DOHH2 (cell line): Measurements from ENCODE around the gene TMEM53.

Experiments used
- H3F3A ChIP-seq: fragments of 200-600 bp; sonication (generic), shearing (Covaris generic); 2 replicates; pipeline ENCODE4 v1.6.0; 2016; ENCODE audit warnings: antibody characterized with exemption, mild to moderate bottlenecking; ENCODE audit not compliant: control insufficient read depth, insufficient read depth
- H3K27ac ChIP-seq: fragments of 200-600 bp; sonication (generic); 2 replicates; pipeline ENCODE4 v1.5.1; 2014; ENCODE audit warnings: low read depth, mild to moderate bottlenecking, low read length, moderate library complexity
- H3K27me3 ChIP-seq: fragments of 200-600 bp; sonication (generic); 2 replicates; pipeline ENCODE4 v1.6.1; 2014; ENCODE audit warnings: mild to moderate bottlenecking, low read length, mixed read lengths; ENCODE audit not compliant: control insufficient read depth
- H3K36me3 ChIP-seq: fragments of 200-600 bp; sonication (generic); 2 replicates; pipeline ENCODE4 v1.6.1; 2014; ENCODE audit warnings: mild to moderate bottlenecking, low read length, moderate library complexity, mixed read lengths; ENCODE audit not compliant: control insufficient read depth
- H3K4me1 ChIP-seq: fragments of 200-600 bp; sonication (generic); 2 replicates; pipeline ENCODE4 v1.6.1; 2014; ENCODE audit warnings: mild to moderate bottlenecking, low read length, mixed read lengths; ENCODE audit not compliant: control insufficient read depth
- H3K4me2 ChIP-seq: fragments of 200-600 bp; sonication (generic); 2 replicates; pipeline ENCODE4 v1.6.0; 2014; ENCODE audit warnings: mild to moderate bottlenecking, low read length, moderate library complexity
- H3K4me3 ChIP-seq: fragments of 200-600 bp; sonication (generic); 2 replicates; pipeline ENCODE4 v1.5.1; 2014; ENCODE audit warnings: mild to moderate bottlenecking, low read length, mixed read lengths
- H3K79me2 ChIP-seq: fragments of 200-600 bp; sonication (generic); 2 replicates; pipeline ENCODE4 v1.6.1; 2014; ENCODE audit warnings: mild to moderate bottlenecking, low read length, mixed read lengths; ENCODE audit not compliant: control insufficient read depth
- H3K9me2 ChIP-seq: fragments of 200-600 bp; sonication (generic); replicated peaks from 2 replicates; pipeline ENCODE4 v1.6.1; 2014; ENCODE audit warnings: mild to moderate bottlenecking, low read length, mixed read lengths; ENCODE audit not compliant: control insufficient read depth
- H3K9me3 ChIP-seq: fragments of 200-600 bp; sonication (generic); 2 replicates; pipeline ENCODE4 v1.6.1; 2014; ENCODE audit warnings: antibody characterized with exemption, low read length, mixed read lengths; ENCODE audit not compliant: control insufficient read depth, insufficient read depth
- H4K20me1 ChIP-seq: fragments of 200-600 bp; sonication (generic); 2 replicates; pipeline ENCODE4 v1.6.0; 2014; ENCODE audit warnings: low read depth, mild to moderate bottlenecking, antibody characterized with exemption, low read length, moderate library complexity; ENCODE audit not compliant: control insufficient read depth, insufficient read depth
- EZH2phosphoT487 ChIP-seq: fragments of 200-600 bp; sonication (generic); IDR thresholded peaks from 2 replicates; pipeline ENCODE4 v1.6.1; 2017; ENCODE audit warnings: borderline replicate concordance, mild to moderate bottlenecking, antibody characterized with exemption, low read length, moderate library complexity, mixed read lengths
- TF ChIP-seq, protein P1 (sequence below): fragments of 200-600 bp; sonication (generic); IDR thresholded peaks from one replicate; pipeline ENCODE4 v1.5.1; 2014; ENCODE audit warnings: antibody characterized with exemption, mild to moderate bottlenecking, low read depth, low read length; ENCODE audit not compliant: poor library complexity, severe bottlenecking

TMEM53 gene

DNA sequence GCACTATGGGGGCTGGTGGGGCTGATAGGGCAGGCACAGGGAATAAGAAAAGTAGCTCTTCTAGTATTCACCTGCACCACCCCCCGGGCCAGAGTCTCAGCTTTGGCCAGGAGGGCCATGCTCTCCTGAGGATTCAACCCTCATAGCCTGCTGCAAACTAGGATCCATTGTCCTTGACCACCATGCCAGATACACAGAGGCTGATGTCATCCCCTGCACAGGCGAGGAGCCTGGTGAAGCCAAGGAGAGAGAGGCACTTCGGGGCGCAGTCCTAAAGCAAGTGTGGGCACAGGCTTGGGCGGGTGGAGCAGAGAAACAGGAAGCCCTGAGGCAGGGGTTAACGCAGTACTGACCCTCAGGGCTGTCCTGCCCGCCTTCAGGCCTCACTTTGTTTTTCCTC lies 29.5 kb downstream of the TMEM53 start:
- H3F3A ChIP-seq, result no peaks in the 10 kb centered on the region
- no peak overlapping the region for H3K4me3 ChIP-seq
- H3K9me2 ChIP-seq, result no peaks in the 10 kb centered on the region
- no peaks in the 10 kb centered on the region for H3K9me3 ChIP-seq
- H3K4me2 ChIP-seq, result no peak overlapping the region
- 0 out of 2 replicates have a peak, but pooled peaks cover 5% of the 10 kb centered on the region for H3K79me2 ChIP-seq
- H3K27me3 ChIP-seq, result no peaks in the 10 kb centered on the region
- TF ChIP-seq, protein P1, sequence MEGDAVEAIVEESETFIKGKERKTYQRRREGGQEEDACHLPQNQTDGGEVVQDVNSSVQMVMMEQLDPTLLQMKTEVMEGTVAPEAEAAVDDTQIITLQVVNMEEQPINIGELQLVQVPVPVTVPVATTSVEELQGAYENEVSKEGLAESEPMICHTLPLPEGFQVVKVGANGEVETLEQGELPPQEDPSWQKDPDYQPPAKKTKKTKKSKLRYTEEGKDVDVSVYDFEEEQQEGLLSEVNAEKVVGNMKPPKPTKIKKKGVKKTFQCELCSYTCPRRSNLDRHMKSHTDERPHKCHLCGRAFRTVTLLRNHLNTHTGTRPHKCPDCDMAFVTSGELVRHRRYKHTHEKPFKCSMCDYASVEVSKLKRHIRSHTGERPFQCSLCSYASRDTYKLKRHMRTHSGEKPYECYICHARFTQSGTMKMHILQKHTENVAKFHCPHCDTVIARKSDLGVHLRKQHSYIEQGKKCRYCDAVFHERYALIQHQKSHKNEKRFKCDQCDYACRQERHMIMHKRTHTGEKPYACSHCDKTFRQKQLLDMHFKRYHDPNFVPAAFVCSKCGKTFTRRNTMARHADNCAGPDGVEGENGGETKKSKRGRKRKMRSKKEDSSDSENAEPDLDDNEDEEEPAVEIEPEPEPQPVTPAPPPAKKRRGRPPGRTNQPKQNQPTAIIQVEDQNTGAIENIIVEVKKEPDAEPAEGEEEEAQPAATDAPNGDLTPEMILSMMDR, result no peak
- TF ChIP-seq EZH2phosphoT487, result no peak
- H4K20me1 ChIP-seq, result 0 out of 2 replicates have a peak, but pooled peaks cover 3% of the 10 kb centered on the region
- no peak overlapping the region for H3K27ac ChIP-seq
- peaks cover 94% of the 10 kb centered on the region for H3K36me3 ChIP-seq
- no peaks in the 10 kb centered on the region for H3K4me1 ChIP-seq

DNA sequence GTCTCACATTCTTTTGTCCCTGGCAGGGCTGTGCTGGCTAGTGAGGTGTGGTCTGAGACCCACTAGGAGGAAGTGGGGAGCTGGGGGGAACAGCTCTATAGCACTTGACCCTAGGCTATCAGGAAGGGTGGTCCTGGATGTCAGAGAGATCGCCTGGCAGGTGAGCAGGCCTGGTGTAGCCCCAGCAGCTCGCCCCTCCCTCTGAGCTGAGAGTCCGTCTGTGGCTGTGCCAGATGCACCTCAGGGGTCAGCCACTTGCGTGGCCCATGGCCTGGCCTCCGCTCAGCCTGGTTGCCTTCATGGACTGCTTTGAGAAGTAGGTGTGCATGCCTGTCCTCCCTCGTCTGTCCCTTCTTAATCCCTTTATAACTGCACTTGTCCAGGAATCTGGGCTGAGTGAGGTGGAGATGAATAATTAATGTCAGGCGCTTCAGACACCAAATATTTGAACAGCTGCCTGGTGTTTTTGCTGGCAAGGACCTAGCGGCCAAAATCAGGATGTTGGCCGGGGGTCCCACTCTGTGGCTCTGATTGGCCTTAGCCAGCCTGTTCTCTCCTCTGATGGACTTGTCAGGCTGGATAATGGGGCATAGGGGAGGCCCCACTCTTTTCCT lies 30.5 kb downstream of the TMEM53 start:
- H3K9me3 ChIP-seq, result no peaks in the 10 kb centered on the region
- H3K79me2 ChIP-seq, result 0 out of 2 replicates have a peak, but pooled peaks cover 5% of the 10 kb centered on the region
- H3K27me3 ChIP-seq, result no peaks in the 10 kb centered on the region
- H3K9me2 ChIP-seq, result no peaks in the 10 kb centered on the region
- peaks cover 91% of the 10 kb centered on the region for H3K36me3 ChIP-seq
- no peak overlapping the region for H3K4me2 ChIP-seq
- H4K20me1 ChIP-seq, result 0 out of 2 replicates have a peak, but pooled peaks cover 3% of the 10 kb centered on the region
- no peaks in the 10 kb centered on the region for H3F3A ChIP-seq
- no peak overlapping the region for H3K27ac ChIP-seq
- H3K4me3 ChIP-seq, result no peak overlapping the region
- TF ChIP-seq EZH2phosphoT487, result no peak
- TF ChIP-seq, protein P1, result no peak
- H3K4me1 ChIP-seq, result no peaks in the 10 kb centered on the region

DNA sequence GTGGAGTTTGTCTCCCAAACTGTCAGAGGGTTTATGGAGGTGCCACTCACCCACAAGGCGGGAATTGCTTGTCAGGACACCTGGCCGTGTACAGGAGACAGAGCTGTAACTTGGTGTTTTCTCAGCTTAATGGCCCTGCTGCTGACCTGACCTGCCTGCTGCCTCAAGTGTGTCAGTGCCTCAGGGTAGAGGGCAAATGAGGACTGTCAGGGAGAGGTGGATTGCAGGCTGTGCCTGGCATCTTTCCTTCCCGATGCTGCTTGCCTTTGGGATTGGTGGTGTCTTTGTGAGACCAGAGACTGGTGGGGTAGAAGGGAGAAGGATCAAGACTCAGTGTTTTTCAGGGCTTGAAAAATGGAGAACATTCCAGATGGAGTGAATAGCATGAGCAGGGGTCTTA lies 31.4 kb downstream of the TMEM53 start:
- no peaks in the 10 kb centered on the region for H4K20me1 ChIP-seq
- H3K27ac ChIP-seq, result no peak overlapping the region
- H3K4me1 ChIP-seq, result no peaks in the 10 kb centered on the region
- no peak for TF ChIP-seq EZH2phosphoT487
- TF ChIP-seq, protein P1, result no peak
- peaks cover 93% of the 10 kb centered on the region for H3K36me3 ChIP-seq
- H3K4me2 ChIP-seq, result no peak overlapping the region
- no peaks in the 10 kb centered on the region for H3K27me3 ChIP-seq
- H3K9me3 ChIP-seq, result no peaks in the 10 kb centered on the region
- H3F3A ChIP-seq, result no peaks in the 10 kb centered on the region
- 0 out of 2 replicates have a peak, but pooled peaks cover 5% of the 10 kb centered on the region for H3K79me2 ChIP-seq
- H3K9me2 ChIP-seq, result no peaks in the 10 kb centered on the region
- no peak overlapping the region for H3K4me3 ChIP-seq
